Thymus (tissue), 11 donors: ENCODE results near the gene NCBP3. TPM values are rescaled to one million over a fixed set of nuclear protein-coding genes. Genes with fewer than 3 reads are reported as not detected.
"Not testable (repeated sequence)": the region's sequence is repeated elsewhere in the genome, so short reads cannot be mapped to it uniquely, and the experiment has no call there.

Experiments
- DNase-seq, 9 donors: peaks; one replicate each; pipeline ENCODE4 v3.0.0-alpha.2; 2013; ENCODE audit warnings: low spot score in 9 of 9, low read depth in 6 of 9, missing footprints in 1 of 9
- H3K27ac ChIP-seq, 2 donors: one replicate each; pipeline ENCODE4 v1.5.1; 2013; ENCODE audit warnings: control low read depth in 1 of 2, low read depth in 1 of 2, low read length in 1 of 2, mild to moderate bottlenecking in 1 of 2, moderate library complexity in 1 of 2
- H3K27me3 ChIP-seq, 2 donors: one replicate each; pipeline ENCODE4 v1.5.1; 2013; ENCODE audit warnings: low read length in 1 of 2; ENCODE audit not compliant: control insufficient read depth in 2 of 2, insufficient read depth in 1 of 2
- H3K36me3 ChIP-seq, 2 donors: one replicate each; pipeline ENCODE4 v1.5.1; 2013; ENCODE audit warnings: low read length in 1 of 2, mild to moderate bottlenecking in 1 of 2, moderate library complexity in 1 of 2; ENCODE audit not compliant: control insufficient read depth in 2 of 2, insufficient read depth in 2 of 2
- H3K4me1 ChIP-seq, 2 donors: one replicate each; pipeline ENCODE4 v1.5.1; 2013; ENCODE audit warnings: low read length in 2 of 2; ENCODE audit not compliant: control insufficient read depth in 2 of 2, insufficient read depth in 2 of 2
- H3K4me3 ChIP-seq, 2 donors: one replicate each; pipeline ENCODE4 v1.5.1; 2013; ENCODE audit warnings: low read length in 2 of 2, control low read depth in 1 of 2, mild to moderate bottlenecking in 1 of 2
- H3K9me3 ChIP-seq, 2 donors: one replicate each; pipeline ENCODE4 v1.5.1; 2013; ENCODE audit warnings: low read length in 1 of 2, mild to moderate bottlenecking in 1 of 2; ENCODE audit not compliant: control insufficient read depth in 2 of 2, insufficient read depth in 1 of 2
- WGBS: extraction: QIAGEN DNeasy Blood & Tissue Kit; methylation state at CpG from one replicate; pipeline ENCODE4 v1.1.7; 2013; 5-methylcytosine and 5-hydroxymethylcytosine counted together
- polyA plus RNA-seq: library from polyadenylated mRNA; stranded (reverse); fragments of 200-250 nt; gene quantifications from one replicate; pipeline ENCODE4 v1.2.3, GENCODE V29; 2013
- total RNA-seq: library from RNA; stranded (reverse); fragments of 120-200 nt; gene quantifications from one replicate; pipeline ENCODE4 v1.2.4, GENCODE V29; 2013
- donor health status: healthy.

NCBP3 gene
- total and polyA plus RNA-seq, 2 donors = 26.7 to 46.1 TPM

DNA sequence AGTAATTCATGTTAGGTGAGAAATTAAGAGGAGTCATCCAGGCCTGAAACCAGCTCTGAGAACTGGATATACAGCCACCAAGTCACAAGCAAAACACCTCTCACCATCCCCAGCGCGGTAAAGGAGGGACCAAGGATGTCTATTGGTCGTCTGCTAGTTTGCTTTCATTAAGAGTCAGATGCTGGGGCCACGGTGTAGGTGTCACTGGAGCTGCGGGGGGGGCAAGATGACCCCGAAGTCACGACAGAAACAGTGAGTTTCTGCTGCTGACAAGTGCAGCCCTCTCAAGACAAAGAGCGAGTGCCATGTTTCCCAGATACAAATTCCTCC is 790 bp downstream of the NCBP3 start:
- H3K27ac ChIP-seq = peak overlapping the region; percentile 21 to 71
- peaks cover 4 to 24% of the 10 kb centered on the region in 2 donors for H3K4me1 ChIP-seq
- DNase-seq = peak in 2 of 9 donors; percentile 4 to 13
- peak overlapping the region; percentile 98 for H3K4me3 ChIP-seq
- peaks cover 29 to 38% of the 10 kb centered on the region in 2 donors for H3K36me3 ChIP-seq
- H3K9me3 ChIP-seq = peaks cover 0 to 5% of the 10 kb centered on the region in 2 donors
- WGBS = 0% methylated on average over 8 of the region's 8 CpGs
- H3K27me3 ChIP-seq = peaks cover 0 to 4% of the 10 kb centered on the region in 2 donors

DNA sequence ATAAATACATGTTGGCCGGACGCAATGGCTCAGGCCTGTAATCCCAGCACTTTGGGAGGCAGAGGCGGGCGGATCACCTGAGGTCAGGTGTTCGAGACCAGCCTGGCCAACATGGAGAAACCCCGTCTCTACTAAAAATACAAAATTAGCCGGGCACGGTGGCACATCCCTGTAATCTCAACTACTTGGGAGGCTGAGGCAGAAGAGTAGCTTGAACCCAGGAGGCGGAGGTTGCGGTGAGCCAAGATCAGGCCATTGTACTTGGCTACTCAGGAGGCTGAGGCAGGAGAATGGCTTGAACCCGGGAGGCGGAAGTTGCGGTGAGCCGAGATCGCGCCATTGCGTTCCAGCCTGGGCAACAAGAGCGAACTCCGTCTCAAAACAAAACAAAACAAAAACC is 1.5 kb downstream of the NCBP3 start:
- Histone ChIP-seq H3K4me3 (peak overlapping the region in 1 of 2 donors; percentile 98), H3K36me3 (peaks cover 35 to 45% of the 10 kb centered on the region in 2 donors), H3K4me1 (peaks cover 4 to 24% of the 10 kb centered on the region in 2 donors)
- not testable (repeated sequence) for DNase-seq, H3K27me3 ChIP-seq, H3K27ac ChIP-seq, H3K9me3 ChIP-seq
- WGBS = 97% methylated on average over 19 of the region's 19 CpGs

DNA sequence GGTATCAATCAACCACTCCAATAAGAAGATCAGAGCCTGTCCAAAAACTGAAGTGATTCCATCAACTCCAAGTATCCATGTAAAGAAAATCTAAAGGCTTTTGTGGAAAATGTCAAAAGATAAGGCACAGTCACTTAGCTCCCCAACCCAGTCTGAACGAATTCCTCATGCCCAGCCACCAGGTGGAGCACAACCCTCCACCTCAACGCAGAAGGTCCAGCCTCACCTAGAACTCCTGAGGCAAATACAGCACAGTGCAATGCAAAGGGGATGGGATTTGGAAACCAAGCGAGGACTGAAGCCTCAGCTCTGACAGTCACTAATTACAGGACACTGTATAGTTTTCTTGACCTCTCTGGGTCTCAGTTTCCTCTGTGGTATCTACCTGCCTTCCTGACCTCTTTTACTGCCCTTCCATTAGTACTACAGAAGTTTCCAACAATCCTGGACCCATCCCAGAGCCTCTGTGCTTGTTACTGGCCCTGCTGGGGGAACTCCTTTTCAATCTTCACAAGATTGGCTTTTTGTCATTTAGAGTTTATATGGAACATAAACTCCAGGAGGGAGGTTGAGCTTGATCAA is 2.0 kb downstream of the NCBP3 start:
- peak in 8 of 9 donors; percentile 19 to 71 (median 46) for DNase-seq
- no peak overlapping the region for H3K27ac ChIP-seq
- peaks cover 0 to 5% of the 10 kb centered on the region in 2 donors for H3K9me3 ChIP-seq
- peaks cover 4 to 24% of the 10 kb centered on the region in 2 donors for H3K4me1 ChIP-seq
- WGBS = 40% methylated on average over 3 of the region's 3 CpGs
- peaks cover 40 to 50% of the 10 kb centered on the region in 2 donors for H3K36me3 ChIP-seq
- no peak overlapping the region for H3K4me3 ChIP-seq
- peaks cover 0 to 4% of the 10 kb centered on the region in 2 donors for H3K27me3 ChIP-seq

DNA sequence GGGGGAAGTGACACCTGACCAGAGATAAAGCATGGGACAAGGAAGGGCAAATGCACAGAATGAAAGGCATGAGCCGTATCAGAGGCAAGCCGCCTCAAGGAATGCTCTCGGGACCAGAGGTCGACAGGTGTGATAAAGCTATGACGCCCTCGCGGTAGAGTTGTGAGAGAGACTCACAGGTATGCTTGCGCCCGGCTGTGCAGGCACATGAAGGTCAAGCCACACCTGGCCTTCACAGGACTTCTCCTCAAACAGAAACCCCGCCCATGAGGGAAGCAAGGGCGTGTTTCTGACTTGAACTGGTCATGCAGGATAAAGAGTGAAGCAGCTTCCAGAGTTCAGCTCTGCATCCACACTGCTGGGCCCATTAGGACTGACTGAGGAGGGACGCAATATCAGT is 7.8 kb downstream of the NCBP3 start:
- H3K4me1 ChIP-seq = no peaks in the 10 kb centered on the region
- WGBS = 95% methylated on average over 12 of the region's 12 CpGs
- H3K27me3 ChIP-seq = no peaks in the 10 kb centered on the region
- no peak for DNase-seq
- H3K9me3 ChIP-seq = no peaks in the 10 kb centered on the region
- H3K27ac ChIP-seq = peak overlapping the region in 1 of 2 donors; percentile 31
- no peak overlapping the region for H3K4me3 ChIP-seq
- H3K36me3 ChIP-seq = peaks cover 78 to 82% of the 10 kb centered on the region in 2 donors

DNA sequence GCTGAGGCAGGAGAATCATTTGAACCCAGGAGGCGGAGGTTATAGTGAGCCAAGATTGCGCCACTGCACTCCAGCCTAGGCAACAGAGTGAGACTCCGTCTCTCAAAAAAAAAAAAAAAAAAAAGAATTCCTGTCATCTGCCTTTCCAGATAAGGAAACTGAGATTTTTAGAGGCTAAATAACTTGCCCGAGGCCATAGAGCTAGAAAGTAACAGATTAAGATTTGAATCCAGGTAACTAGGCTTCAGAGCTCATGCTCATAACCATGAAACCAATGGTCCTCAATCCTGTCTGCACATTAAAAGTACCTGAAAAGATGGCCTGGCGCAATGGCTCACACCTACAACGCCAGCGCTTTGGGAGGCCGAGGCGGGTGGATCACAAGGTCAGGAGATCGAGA is 9.5 kb downstream of the NCBP3 start:
- H3K27ac ChIP-seq = no peak overlapping the region
- no peaks in the 10 kb centered on the region for H3K4me1 ChIP-seq
- H3K4me3 ChIP-seq = no peak overlapping the region
- peaks cover 68 to 73% of the 10 kb centered on the region in 2 donors for H3K36me3 ChIP-seq
- no peaks in the 10 kb centered on the region for H3K27me3 ChIP-seq
- no peak for DNase-seq
- WGBS = 98% methylated on average over 10 of the region's 10 CpGs
- no peaks in the 10 kb centered on the region for H3K9me3 ChIP-seq

DNA sequence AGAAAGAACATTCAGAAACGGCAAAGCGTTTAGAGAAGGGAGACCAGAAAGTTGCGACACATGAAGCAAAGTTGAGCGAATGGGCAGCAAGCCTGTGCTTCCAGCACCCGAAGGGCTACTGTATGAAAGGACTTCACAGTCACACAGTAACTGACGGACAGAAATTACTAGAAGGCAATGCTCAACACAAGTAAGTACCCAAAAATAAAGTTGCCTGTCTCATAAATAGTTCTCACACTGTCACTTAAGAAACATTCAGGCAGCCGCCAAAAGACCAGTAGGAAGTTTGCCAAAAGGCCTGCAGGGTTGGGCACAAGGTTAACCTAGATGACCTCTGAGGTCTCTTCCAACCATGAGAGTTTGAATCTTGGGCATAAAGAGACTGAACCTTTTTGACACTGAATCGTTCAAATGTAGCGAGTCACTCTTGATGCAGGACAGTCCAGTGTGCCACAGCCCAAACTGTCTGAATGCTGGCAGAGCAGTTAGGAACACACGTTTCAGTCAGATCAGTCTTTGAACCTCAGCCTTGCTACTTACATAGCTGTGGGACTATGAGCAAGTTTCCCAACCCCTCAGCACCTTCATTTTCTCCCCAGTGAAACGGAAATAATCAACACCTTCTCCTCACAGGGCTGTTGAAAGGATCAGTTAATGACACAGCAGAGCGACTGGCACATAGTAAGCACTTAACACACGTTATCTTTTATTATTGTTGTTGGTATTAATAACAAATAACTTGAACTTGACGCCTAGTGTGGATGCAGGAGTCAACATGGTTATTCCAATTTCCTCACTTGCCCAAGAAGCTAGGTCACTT is 10.4 kb downstream of the NCBP3 start:
- H3K9me3 ChIP-seq = no peaks in the 10 kb centered on the region
- 96% methylated on average over 14 of the region's 14 CpGs for WGBS
- no peaks in the 10 kb centered on the region for H3K27me3 ChIP-seq
- H3K27ac ChIP-seq = no peak overlapping the region
- H3K4me1 ChIP-seq = no peaks in the 10 kb centered on the region
- H3K4me3 ChIP-seq = no peak overlapping the region
- DNase-seq = no peak
- H3K36me3 ChIP-seq = peaks cover 66 to 67% of the 10 kb centered on the region in 2 donors

DNA sequence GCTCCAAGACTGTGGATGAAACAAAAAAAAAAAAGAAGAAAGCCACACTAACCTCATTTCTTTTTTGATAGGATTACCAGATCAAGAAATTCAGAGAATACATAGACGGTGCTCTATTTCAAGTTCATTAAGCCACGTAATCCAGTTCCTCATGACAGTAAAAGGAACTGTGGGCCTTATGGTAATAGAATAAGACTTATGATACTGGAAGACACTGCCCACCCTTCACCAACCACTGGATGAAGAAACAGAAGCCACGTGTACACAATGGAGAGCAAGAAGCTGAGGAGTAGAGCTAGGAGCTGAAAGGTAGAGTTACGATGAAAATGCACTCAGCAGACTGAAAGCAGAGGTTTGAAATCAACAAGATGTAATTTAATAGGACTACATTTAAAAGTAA is 11.2 kb downstream of the NCBP3 start:
- WGBS = 96% methylated on average over 4 of the region's 4 CpGs
- Histone ChIP-seq H3K4me1 (no peaks in the 10 kb centered on the region), H3K4me3 (no peak overlapping the region), H3K36me3 (peaks cover 60% of the 10 kb centered on the region in 2 donors), H3K27ac (no peak overlapping the region), H3K9me3 (no peaks in the 10 kb centered on the region), H3K27me3 (no peaks in the 10 kb centered on the region)
- no peak for DNase-seq

DNA sequence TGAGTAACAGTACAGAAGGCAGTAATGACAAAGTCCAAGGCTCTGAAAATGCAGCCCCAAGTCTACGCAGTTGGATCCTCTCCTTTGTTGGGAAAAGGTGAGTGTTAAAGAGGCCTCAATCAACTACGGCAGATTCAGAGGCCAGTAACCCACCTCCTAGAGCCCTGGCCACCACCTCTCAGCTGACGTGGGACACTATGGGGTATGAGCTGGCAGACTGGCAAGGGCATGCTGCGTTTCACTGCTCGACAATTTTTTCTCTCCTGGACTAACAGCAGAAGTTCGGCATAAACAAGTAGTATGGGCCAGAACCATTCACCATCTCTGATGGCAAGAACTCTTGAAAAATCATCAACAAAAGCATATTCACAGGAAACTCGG is 17.2 kb downstream of the NCBP3 start:
- H3K27ac ChIP-seq = peak overlapping the region in 1 of 2 donors; percentile 13
- peaks cover 0 to 13% of the 10 kb centered on the region in 2 donors for H3K4me1 ChIP-seq
- H3K4me3 ChIP-seq = no peak overlapping the region
- DNase-seq = no peak
- H3K27me3 ChIP-seq = no peaks in the 10 kb centered on the region
- no peaks in the 10 kb centered on the region for H3K9me3 ChIP-seq
- WGBS = 98% methylated on average over 7 of the region's 7 CpGs
- peaks cover 43 to 59% of the 10 kb centered on the region in 2 donors for H3K36me3 ChIP-seq

DNA sequence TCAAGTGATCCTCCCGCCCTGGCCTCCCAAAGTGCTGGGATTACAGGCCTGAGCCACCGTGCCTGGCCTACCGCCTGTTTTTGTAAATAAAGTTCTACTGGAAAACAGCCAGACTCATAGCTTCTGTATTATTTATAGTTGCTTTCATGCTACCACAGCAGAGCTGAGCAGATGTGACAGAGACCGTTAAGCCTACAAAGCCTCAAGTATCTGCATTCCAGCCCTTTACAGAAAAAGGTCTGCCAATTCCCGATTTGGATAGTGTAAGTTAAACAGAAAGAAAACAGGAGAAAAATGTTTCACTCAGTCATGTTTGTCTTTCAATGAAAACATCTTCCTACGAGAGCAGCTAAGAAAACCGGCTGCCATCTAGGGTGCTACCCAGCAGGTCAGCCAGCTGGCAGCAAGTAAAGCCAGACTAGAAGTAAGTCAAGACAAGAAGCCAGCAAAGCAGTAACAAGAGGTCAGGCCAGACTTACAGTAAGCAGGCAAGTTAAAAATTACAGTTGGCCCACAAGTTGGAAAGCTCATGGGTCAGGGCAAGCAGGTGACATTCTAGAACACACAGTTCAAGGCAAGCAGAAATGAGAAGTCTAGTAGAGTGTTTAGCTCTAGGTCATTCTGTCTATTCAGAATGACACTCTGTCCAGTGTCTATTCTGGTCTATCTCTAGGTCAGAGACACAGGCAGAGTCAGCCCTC is 17.7 kb downstream of the NCBP3 start:
- WGBS = 95% methylated on average over 7 of the region's 7 CpGs
- H3K4me3 ChIP-seq = no peak overlapping the region
- H3K36me3 ChIP-seq = peaks cover 45 to 61% of the 10 kb centered on the region in 2 donors
- DNase-seq = no peak
- peak overlapping the region in 1 of 2 donors; percentile 13 for H3K27ac ChIP-seq
- peaks cover 0 to 13% of the 10 kb centered on the region in 2 donors for H3K4me1 ChIP-seq
- H3K9me3 ChIP-seq = no peaks in the 10 kb centered on the region
- no peaks in the 10 kb centered on the region for H3K27me3 ChIP-seq
